ENCODE results near the gene TCIRG1.

TCIRG1 gene

DNA sequence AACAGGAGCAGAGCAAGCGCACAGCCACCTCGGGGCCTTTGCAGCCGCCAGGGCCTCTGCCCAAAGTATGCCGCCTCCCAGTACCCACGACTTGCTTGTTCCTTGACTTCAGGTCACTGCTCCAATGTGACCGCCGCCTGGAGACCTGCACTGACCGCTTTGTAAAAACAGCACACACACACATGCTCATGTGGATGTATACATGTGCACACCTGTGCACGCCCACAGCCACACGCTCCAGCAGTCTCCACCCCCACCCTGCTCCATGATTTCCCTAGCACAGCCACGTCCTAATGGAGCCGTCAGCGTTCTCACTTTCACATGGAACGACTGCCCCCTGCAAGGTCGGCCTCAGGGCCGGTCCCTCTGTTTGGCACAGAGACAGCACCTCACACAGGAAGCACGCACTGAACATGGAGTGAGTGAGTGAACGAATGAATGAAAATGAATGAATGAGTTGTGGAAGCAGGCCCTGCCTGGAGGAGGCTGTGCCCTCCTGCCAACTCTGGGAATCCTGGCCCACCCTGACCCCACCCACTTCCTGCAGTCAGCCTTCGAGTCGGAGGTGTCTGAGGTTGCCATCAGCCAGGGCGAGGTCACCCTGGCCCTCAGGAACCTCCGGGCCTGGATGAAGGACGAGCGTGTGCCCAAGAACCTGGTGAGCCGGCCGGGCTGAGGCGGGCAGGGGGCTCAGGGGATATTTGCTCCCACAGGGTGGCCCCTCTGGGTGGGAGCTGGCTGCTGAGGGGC lies 20.7 kb upstream of the TCIRG1 start:
- no peak for DNase-seq (ENCODE audit: low read depth in 1 of 2, low spot score in 1 of 2)

GRCh38 chr11:68018730-68019190 lies 20.1 kb upstream of the TCIRG1 start:
- no peak for DNase-seq (ENCODE audit: low read depth in 1 of 2, low spot score in 1 of 2)

GRCh38 chr11:68019486-68019885 lies 19.3 kb upstream of the TCIRG1 start:
- DNase-seq (ENCODE audit: low read depth in 1 of 2, low spot score in 1 of 2): no peak

DNA sequence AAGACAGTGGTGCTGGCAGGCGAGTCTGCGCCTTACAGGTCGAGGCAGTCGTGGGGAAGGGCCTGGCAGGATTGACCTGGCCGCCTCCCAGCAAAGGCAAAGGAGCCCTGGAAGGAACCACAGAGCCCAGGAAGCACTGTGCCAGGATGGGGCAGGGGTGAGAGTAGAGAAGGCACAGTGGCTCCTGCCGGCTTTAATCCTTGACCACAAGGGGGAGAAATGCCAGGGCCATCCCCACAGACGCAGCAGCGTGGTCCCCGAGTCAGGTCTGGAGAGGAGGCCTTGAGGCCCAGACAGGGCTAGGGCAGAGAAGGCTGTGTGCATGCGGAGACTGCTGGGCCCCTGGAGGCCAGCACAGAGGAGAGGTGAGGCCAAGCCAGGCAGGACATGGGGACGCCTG lies 18.2 kb upstream of the TCIRG1 start:
- no peak for DNase-seq (ENCODE audit: low read depth in 1 of 2, low spot score in 1 of 2)

DNA sequence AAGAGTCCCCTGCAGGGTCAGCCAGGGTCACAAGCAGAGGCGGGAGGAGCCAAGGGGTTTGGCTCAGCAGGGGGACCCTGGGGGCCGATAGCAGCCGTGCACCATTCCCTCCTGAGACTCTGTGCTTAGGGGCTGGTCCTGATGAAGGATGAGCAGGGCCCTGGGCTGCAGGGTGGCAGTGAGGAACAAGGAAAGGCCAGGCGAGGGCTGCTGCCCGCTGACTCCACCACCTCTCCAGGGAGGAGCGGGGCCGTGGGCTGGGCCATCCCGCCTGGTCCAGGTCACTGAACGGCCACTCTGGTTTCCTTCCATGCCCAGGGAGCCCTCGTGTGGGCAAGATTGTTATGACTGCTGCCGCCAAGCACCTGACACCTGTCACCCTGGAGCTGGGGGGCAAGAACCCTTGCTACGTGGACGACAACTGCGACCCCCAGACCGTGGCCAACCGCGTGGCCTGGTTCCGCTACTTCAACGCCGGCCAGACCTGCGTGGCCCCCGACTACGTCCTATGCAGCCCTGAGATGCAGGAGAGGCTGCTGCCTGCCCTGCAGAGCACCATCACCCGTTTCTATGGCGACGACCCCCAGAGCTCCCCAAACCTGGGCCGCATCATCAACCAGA lies 17.5 kb upstream of the TCIRG1 start:
- no peak for DNase-seq (ENCODE audit: low read depth in 1 of 2, low spot score in 1 of 2)

GRCh38 chr11:68022531-68022930 lies 16.3 kb upstream of the TCIRG1 start:
- no peak for DNase-seq (ENCODE audit: low read depth in 1 of 2, low spot score in 1 of 2)

DNA sequence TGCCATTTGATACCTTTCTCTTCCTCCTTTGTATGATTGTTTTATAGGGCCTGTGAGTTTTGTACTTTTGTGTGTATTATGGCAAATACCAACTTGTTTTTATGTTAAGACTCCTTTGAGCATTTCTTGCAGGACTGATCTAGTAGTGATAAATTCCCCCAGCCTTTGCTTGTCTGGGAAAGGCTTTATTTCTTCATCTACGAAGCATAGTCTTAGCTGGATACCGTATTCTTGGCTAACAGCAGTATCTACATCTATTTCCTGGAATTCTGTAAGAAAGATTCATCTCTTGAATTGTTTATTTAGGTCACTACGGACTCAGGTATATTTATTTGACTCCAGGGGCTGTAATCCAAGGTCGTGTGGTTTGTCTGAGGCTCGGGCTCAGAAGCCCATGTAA lies 14.3 kb upstream of the TCIRG1 start:
- DNase-seq (ENCODE audit: low read depth in 1 of 2, low spot score in 1 of 2): no peak

DNA sequence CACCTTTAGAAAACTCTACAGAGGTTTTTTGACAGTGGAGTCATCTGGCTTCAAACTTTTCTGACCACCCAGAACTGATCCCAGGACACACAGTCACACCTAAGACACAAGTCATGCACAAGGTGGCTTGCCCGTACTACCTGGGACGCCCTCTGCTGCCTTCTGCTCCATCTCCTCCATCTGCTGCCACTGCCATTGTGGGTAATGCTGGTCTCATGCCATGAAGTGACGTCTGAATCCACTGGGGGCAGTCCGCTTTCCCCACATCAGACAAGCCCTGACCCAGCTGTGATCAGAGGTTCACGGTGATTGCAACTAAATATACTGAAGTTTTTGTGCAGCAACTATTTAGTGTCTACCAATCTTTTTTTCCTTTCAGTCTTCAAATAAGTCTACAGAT lies 13.8 kb upstream of the TCIRG1 start:
- DNase-seq (ENCODE audit: low read depth in 1 of 2, low spot score in 1 of 2): no peak

GRCh38 chr11:68026391-68027105 lies 12.3 kb upstream of the TCIRG1 start:
- DNase-seq (ENCODE audit: low read depth in 1 of 2, low spot score in 1 of 2): no peak

GRCh38 chr11:68027667-68028066 lies 11.2 kb upstream of the TCIRG1 start:
- no peak for DNase-seq (ENCODE audit: low read depth in 1 of 2, low spot score in 1 of 2)

DNA sequence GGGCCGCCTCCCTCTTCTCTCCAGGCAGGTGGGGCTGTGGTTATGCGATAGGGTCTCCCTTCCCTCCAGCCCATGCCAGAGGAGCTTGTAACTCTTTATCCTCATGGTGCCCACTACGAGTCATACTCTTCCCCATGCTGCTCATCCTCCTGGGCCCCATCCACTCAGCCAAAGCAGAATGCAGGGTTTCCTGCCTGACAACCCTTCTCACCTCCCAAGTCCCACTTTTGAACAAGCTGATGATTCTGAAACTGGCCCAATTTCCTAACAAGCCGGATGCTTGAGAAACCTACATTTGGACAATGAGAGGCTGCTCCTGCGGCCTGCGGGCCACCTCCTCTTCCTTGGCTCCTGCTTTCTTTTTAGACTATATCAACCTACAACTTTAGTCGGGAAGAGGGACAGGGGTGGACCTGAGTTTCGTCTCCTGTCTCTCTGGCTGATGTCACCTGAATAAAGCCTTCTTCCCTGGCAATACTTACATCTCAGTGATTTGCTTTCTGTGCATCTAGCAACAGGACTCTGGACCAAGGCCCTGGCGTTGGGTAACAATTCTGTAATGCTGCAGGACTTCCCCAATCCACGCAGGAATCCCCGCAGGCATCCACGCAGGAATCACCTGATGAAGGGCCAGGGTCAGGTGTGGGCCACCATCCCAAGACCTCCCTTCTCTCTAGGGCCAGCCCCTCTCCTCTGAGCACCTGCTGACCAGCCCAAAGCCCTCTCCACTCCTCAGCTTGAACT lies 9.9 kb upstream of the TCIRG1 start:
- DNase-seq (ENCODE audit: low read depth in 1 of 2, low spot score in 1 of 2): no peak

GRCh38 chr11:68030318-68031143 lies 8.3 kb upstream of the TCIRG1 start, which contains the start of gene NDUFS8:
TSS of gene NDUFS8 (plus strand) at chr11:68030681. CDS start at chr11:68032152, 1,471 bp downstream.
- DNase-seq (ENCODE audit: low read depth in 1 of 2, low spot score in 1 of 2): peak; percentile 82 to 95

- no peak for DNase-seq (ENCODE audit: low read depth in 1 of 2, low spot score in 1 of 2)
These were observed 7.7 kb upstream of the TCIRG1 start for GRCh38 chr11:68031144-68031464.

DNA sequence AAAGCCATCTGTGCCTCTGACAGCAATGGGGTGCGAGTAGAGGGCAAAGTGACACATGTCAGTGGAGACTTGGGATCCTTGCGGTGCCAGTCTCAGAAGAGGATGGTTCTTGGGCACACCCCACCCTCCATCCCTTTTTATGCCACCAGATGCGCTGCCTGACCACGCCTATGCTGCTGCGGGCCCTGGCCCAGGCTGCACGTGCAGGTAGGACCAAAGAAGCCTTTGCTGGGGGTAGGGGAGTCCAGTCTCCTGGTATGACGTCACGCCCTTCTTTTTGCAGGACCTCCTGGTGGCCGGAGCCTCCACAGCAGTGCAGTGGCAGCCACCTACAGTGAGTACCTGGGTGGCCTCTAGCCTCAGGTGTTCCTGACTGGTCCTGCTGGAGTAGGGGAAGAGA lies 6.8 kb upstream of the TCIRG1 start:
- no peak for DNase-seq (ENCODE audit: low read depth in 1 of 2, low spot score in 1 of 2)

DNA sequence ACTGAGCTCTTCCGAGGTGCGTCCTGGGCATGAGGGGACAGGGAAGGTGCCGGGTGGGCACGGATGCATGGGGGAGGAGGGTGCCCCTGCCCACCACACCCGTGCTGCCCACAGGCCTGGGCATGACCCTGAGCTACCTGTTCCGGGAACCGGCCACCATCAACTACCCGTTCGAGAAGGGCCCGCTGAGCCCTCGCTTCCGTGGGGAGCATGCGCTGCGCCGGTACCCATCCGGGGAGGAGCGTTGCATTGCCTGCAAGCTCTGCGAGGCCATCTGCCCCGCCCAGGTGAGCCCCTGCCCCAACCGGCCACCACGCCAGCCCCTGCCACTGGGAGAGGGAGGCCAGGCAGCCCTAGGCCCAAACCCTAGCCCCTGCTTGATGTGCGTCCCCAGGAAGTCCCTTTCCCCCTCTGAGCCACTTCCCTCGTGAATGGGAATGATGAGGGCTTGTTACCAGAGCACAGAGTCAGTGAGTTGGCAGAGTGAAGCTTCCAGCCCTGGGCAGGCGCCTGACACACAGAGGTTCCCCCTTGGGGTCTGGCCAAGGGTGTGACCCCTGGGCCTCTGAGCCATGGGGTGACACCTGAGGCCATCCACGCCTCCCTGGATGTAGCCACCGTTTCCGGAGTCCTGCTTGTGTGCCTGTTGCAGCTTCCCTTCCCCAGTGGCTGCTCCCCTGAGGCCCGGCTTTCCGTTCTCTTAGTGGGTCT lies 5.7 kb upstream of the TCIRG1 start:
- no peak for DNase-seq (ENCODE audit: low read depth in 1 of 2, low spot score in 1 of 2)

- DNase-seq (ENCODE audit: low read depth in 1 of 2, low spot score in 1 of 2): no peak
These were observed 5.1 kb upstream of the TCIRG1 start for GRCh38 chr11:68033708-68034045.

DNA sequence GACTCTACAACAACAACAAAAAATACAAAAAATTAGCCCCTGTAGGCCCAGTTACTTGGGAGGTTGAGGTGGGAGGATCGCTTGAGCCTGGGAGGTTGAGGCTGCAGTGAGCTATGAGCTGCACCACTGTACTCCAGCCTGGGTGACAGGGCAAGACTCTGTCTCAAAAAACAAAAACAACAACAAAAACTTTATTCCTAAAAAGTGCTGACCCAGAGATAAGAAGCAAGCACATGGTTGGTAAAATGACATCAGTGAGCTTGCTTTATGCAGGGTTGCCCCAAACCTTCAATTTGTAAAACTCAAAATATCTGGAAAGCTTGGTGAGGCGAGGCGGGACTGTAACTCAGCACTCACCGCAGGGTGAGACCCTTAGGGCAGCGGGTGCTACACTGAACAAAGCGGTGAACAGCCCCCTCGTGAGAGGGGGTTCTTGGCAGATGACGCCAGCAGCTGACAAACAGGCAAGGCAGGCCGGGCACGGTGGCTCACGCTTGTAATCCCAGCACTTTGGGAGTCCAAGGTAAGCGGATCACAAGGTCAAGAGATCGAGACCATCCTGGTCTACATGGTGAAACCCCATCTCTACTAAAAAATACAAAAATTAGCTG lies 3.5 kb upstream of the TCIRG1 start:
- no peak for DNase-seq (ENCODE audit: low read depth in 1 of 2, low spot score in 1 of 2)

GRCh38 chr11:68036141-68036716 lies 2.6 kb upstream of the TCIRG1 start:
- no peak for DNase-seq (ENCODE audit: low read depth in 1 of 2, low spot score in 1 of 2)

- no peak for DNase-seq (ENCODE audit: low read depth in 1 of 2, low spot score in 1 of 2)
These were observed 2.0 kb upstream of the TCIRG1 start for GRCh38 chr11:68036717-68037239.

Measured in stimulated activated CD4-positive, alpha-beta T cell treated with anti-CD3 and anti-CD28 coated beads, Interleukin-15, amount 100 ng/mL, for 1 hour (primary cell).